ENCODE results near the gene FAF2.

DNA sequence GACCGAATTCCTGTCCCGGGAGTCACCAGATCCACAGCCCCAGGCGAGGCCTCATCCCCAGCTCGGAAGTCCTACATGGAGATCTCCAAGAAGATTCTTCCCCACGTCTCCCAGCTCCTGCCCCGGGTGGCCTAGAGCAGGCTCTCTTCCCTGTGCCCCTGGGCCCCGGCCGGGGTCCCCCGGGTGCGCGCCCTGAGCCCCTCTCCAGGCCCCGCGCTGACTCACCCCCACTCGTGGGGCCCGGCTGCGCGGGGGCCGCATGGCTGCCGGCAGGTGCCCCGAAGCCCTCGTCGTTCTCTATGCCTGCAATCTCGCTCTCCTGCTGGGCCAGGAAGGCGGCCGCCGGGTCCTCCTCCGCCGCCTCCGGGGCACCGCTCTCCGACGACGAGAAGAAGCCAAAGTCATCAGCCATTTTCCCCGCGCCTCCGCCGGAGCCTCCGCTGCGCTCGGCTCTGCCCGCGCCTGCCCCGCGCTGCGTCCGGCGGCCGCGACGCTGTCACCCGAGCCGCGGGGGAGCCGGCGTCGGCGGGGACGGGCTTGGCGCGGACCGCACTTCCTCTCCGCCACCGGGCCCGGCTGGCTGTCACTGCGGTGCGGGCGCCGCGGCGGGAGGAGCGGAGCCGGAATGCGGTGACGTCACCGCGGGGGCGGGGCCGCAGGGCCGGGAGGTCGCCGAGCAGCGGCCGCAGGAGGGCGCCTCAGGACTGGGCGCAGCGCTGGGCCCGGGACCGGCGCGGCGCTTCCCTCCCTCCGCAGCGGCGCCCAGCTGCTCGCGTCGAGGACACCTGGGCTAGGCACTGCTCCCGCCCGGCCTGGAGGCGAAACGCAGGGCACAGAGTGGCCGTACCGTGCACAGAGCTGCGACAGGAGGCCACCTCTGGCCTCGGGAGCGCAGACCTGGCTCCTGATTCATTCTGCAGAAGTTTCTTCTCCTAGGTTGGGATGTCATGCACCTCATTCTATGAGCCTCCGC lies 31.9 kb upstream of the FAF2 start, which contains the start of gene CLTB:
- TF ChIP-seq POLR2A (IDR thresholded peaks at IDR 0.05) (no peak), CTCF (IDR thresholded peaks at IDR 0.05) (peak in 1 of 4 experiments; percentile 69), EP300 (IDR thresholded peaks at IDR 0.05) (no peak), POLR2AphosphoS5 (IDR thresholded peaks at IDR 0.05) (peak; percentile 65 to 88 (median 80))
